ENCODE data around the gene CCDC154. TPM values are rescaled to one million over a fixed set of nuclear protein-coding genes. Genes with fewer than 3 reads are reported as not detected.
A peak's percentile ranks its signal among the peaks of the same experiment; 100 is the strongest.

The CCDC154 gene
- total RNA-seq, 1 donor from 2014 or later: 4.1 TPM

- Histone ChIP-seq H3K36me3 (no peaks in the 10 kb centered on the region), H3K4me1 (no peaks in the 10 kb centered on the region), H3K9me3 (no peaks in the 10 kb centered on the region), H3K27me3 (no peaks in the 10 kb centered on the region), H3K27ac (no peak overlapping the region), H3K4me3 (peak overlapping the region; percentile 29)
- no peak for DNase-seq
- TF ChIP-seq CTCF (IDR thresholded peaks at IDR 0.05): no peak
- intact Hi-C loops (cut with DNase I): no loop called here
- ATAC-seq: no peak
These were observed 12.7 kb downstream of the CCDC154 start for GRCh38 chr16:1431497-1432270.

- no peak for DNase-seq
- H3K27ac ChIP-seq: no peak within 1 kb of the TSS
- intact Hi-C loops (cut with DNase I): no loop called here
- ATAC-seq: no peak
- H3K9me3 ChIP-seq: no peaks in the 10 kb centered on the region
- H3K36me3 ChIP-seq: no peaks in the 10 kb centered on the region
- H3K4me3 ChIP-seq: no peak within 1 kb of the TSS
- no peaks in the 10 kb centered on the region for H3K4me1 ChIP-seq
- no peak for TF ChIP-seq CTCF (IDR thresholded peaks at IDR 0.05)
- no peaks in the 10 kb centered on the region for H3K27me3 ChIP-seq
These were observed 13.4 kb downstream of the CCDC154 start, which contains the start of gene PERCC1 for GRCh38 chr16:1430759-1431496. PERCC1 (plus strand) TSS chr16:1431078; CDS start chr16:1432594, 1,516 bp downstream.

- no peak for TF ChIP-seq CTCF (IDR thresholded peaks at IDR 0.05)
- ATAC-seq: no peak
- DNase-seq: no peak
- Histone ChIP-seq H3K27ac (no peak overlapping the region), H3K36me3 (no peaks in the 10 kb centered on the region), H3K4me3 (no peak overlapping the region), H3K4me1 (no peaks in the 10 kb centered on the region), H3K27me3 (no peaks in the 10 kb centered on the region), H3K9me3 (no peaks in the 10 kb centered on the region)
- intact Hi-C loops (cut with DNase I): no loop called here
These were observed 14.1 kb downstream of the CCDC154 start for GRCh38 chr16:1430214-1430758.

DNA sequence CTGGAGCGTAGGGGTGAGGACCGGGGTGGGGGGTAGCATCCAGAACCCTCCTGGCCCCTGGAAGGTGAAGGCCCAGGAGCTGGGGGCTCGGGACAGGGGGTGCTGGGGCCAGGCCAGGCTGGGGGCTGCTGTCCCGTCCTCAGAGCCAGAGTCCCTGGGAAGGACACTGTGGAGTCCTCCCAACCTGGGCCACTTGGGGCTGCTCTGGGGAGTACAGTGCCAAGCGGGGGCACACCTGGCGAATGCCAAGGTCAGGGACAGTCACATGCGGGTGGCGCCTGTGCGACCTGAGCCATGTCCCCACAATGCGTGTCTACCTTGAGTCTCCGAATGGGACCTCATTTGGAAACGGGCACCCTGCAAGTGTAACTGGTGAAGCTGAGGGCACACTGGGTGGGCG is 14.7 kb downstream of the CCDC154 start:
- DNase-seq (peak; percentile 63), ATAC-seq (no peak)
- Histone ChIP-seq H3K4me1 (no peaks in the 10 kb centered on the region), H3K36me3 (no peaks in the 10 kb centered on the region), H3K27me3 (no peaks in the 10 kb centered on the region), H3K27ac (no peak overlapping the region), H3K4me3 (no peak overlapping the region), H3K9me3 (no peaks in the 10 kb centered on the region)
- intact Hi-C loops (cut with DNase I): no loop called here
- no peak for TF ChIP-seq CTCF (IDR thresholded peaks at IDR 0.05)

DNA sequence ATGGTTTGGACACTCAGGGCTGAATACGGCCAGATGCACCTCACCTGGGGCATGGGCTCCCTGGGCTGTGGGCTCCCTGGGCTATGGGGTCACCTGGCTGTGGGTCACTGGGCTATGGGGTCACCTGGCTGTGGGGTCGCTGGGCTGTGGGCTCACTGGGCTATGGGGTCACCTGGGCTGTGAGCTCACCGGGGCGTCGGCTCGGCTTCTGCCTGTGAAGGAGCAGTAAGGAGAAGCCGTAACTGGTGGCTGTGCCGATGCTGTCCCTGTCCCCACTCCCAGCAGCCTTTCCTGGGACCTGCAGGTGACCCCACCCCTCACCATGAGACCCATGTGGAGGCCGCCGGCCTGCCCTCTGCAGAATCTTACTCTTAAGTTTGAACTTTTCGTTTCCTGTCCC is 15.3 kb downstream of the CCDC154 start:
- Histone ChIP-seq H3K36me3 (no peaks in the 10 kb centered on the region), H3K27ac (no peak overlapping the region), H3K27me3 (no peaks in the 10 kb centered on the region), H3K9me3 (no peaks in the 10 kb centered on the region), H3K4me3 (no peak overlapping the region), H3K4me1 (no peaks in the 10 kb centered on the region)
- DNase-seq (no peak), ATAC-seq (no peak)
- intact Hi-C loops (cut with DNase I): no loop called here
- no peak for TF ChIP-seq CTCF (IDR thresholded peaks at IDR 0.05)
